Activated T-cell treated with anti-CD3 and anti-CD28 coated beads, Interleukin-2, amount 50 U/mL, for 1 hour (primary cell): Measurements from ENCODE around the gene TSPAN9.

Source experiments
- DNase-seq: peaks from one replicate; pipeline ENCODE4 v3.0.0-alpha.2; 2020

TSPAN9 gene

GRCh38 chr12:3078086-3078820, 1.1 kb downstream of the TSPAN9 start:
- DNase-seq = no peak

GRCh38 chr12:3081091-3081490, 3.9 kb downstream of the TSPAN9 start:
- DNase-seq = no peak

DNA sequence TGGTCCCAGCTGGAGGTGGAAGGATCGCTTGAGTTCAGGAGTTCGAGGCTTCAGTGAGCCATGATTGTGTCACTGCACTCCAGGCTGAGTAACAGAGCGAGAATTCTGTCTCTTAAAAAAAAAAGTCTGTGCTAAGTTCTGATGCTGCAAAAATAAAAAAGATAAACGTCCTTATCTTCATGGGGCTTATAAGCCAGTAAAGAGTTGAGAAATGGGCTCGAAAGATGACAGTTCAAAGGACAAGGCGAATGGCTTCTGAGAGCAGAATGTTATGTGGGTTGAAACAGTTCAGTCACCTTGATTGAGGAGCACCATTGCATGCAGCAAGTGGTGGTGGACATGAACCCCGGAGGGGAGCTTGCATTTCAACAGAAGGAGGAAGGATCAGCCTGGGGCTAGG, 4.7 kb downstream of the TSPAN9 start:
- no peak for DNase-seq

GRCh38 chr12:3083241-3083920, 6.2 kb downstream of the TSPAN9 start:
- DNase-seq = no peak

GRCh38 chr12:3083921-3084347, 6.8 kb downstream of the TSPAN9 start:
- DNase-seq = no peak

- no peak for DNase-seq
Measured at GRCh38 chr12:3084742-3085141, 7.6 kb downstream of the TSPAN9 start.

GRCh38 chr12:3085341-3086139, 8.4 kb downstream of the TSPAN9 start:
- DNase-seq = no peak

- DNase-seq = no peak
Measured at GRCh38 chr12:3086211-3086610, 9.0 kb downstream of the TSPAN9 start.

DNA sequence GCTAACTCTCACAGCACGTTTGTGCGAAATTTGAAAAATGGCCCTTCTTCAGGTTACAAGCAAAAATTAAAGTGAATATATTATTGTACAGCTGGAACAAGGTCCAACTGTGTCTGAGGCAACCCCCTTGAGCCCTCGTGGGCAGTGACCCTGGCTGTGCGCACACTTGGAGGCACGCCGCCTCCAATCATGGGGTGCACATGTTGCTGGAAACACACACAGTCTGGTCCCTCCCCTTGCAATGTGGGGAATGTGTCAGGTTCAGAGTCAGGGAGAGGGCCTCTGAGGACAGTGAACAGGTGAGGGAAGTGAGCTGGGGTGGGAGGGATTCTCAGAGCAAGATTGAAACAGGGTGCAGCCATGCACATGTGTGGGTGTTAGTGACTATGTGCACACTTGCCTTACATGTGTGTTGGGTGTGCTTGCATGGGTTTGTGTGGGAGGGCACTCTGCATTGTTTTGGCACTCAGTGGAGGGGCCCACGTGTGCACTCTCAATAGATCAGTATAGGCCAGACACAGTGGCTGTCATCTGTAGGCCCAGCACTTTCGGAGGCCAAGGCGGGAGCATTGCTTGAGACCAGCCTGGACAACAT, 9.6 kb downstream of the TSPAN9 start:
- no peak for DNase-seq

DNA sequence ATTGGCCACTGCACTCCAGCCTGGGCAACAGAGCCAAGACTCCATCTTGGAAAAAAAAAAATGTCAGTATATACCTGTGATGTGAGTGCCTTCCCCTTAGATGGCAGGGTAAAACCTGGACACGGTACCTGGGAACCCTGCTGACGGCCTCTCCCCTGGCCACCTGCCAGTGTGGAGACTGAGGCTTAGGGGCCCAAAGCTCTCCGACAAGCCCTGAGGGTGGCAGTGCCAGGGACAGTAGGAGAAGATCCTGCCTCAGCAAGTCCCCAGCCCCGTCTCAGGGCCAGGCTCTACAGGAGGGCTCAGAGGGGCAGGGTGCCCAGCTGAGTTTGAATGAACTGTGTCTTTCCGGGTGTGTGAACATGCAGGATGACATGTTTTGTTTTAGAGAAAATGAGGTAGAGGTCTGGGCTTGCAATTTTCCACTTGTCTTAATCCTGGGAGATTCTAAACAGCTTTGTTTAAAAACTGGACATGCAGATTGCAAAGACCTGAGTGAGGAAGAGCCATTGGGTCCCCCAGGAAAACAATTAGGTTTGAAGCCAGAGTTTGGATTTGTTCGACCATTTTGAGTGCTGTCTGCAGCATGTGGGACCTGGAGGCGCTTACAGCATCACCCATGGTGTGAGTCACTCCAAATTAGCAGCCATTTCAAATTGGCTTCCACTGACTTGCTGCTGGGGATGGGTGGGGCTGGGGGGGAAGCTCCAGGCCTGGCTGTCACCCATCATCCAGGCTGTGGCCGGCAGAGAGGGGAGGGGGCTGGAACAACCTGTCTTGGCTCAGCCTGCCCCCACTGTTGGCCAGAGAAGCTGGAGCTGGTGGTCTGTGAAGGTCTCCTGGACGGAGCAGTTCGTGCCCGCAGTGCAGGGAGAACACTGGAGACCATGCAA, 10.8 kb downstream of the TSPAN9 start:
- DNase-seq = no peak

DNA sequence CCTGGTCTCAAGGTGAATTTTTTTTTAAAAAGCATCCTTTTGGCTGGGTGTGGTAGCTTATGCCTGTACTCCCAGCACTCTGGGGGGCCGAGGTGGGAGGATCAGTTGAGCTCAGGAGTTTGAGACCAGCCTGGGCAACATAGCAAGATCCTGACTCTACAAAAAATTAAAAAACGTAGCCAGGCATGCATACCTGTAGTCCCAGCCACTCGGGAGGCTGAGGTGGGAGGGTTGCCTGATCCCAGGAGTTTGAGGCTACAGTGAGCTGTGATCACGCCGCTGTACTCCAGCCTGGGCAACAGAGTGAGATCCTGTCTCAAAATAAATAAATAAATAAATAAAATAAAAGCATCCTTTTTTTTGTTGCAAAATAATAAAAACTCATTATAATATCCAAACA, 12.4 kb downstream of the TSPAN9 start:
- DNase-seq = no peak

GRCh38 chr12:3090240-3091037, 13.3 kb downstream of the TSPAN9 start:
- DNase-seq = no peak

DNA sequence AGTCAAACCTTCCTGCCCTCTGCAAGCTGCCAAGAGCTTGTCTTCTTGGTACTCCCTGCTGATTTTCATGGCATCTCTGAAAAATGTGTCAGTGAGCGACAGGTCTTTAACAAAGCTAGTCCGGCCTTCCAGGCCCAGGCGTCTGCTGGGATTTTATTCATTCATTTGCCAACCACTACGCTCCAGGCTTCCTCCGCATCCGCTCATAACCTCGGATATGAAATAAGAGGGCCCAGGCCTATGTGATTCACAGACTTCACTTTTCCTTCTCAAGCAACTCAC, 13.8 kb downstream of the TSPAN9 start:
- no peak for DNase-seq

GRCh38 chr12:3091382-3092241, 14.4 kb downstream of the TSPAN9 start:
- DNase-seq = no peak

GRCh38 chr12:3092764-3093163, 15.6 kb downstream of the TSPAN9 start:
- DNase-seq = no peak

GRCh38 chr12:3097186-3097804, 20.1 kb downstream of the TSPAN9 start:
- no peak for DNase-seq

DNA sequence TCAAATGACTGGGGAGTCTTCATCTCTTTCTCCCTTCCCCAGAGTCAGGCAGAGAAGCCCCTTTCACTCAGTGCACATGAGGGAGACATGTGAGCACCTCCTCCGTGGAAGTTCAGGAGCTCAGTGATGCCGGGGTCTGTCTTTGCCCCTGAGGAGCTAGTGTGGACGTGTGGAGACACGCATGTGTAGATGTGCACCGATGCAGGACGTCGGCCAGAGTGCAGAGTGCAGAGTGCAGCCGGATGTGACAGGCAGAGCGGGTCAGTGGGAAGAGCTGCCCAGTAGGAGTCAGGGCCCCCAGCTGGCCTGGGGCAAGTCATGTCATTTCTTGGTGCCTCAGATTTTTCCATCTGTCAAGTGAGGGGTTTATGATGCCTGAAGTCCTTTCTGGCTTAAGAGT, 20.7 kb downstream of the TSPAN9 start:
- no peak for DNase-seq

DNA sequence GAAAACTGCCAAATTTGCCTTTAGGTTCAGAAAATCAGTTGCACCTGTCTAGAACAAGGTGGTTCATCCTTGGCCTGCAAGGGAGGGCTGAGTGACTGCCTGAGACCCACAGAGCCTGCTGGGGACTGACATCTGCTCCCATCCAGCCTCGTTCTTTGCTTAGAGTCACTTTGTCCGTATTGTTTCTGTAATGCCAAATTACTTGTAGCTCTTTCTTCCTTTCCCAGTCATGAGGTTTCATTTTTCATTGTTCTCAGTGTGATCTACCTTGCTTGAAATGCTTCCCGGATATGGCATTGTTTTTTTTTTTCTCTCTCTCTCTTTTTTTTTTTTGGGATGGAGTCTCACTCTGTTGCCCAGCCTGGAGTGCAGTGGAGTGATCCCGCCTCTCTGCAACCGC, 21.3 kb downstream of the TSPAN9 start:
- DNase-seq = no peak

- no peak for DNase-seq
Measured at GRCh38 chr12:3099146-3099545, 22.0 kb downstream of the TSPAN9 start.

DNA sequence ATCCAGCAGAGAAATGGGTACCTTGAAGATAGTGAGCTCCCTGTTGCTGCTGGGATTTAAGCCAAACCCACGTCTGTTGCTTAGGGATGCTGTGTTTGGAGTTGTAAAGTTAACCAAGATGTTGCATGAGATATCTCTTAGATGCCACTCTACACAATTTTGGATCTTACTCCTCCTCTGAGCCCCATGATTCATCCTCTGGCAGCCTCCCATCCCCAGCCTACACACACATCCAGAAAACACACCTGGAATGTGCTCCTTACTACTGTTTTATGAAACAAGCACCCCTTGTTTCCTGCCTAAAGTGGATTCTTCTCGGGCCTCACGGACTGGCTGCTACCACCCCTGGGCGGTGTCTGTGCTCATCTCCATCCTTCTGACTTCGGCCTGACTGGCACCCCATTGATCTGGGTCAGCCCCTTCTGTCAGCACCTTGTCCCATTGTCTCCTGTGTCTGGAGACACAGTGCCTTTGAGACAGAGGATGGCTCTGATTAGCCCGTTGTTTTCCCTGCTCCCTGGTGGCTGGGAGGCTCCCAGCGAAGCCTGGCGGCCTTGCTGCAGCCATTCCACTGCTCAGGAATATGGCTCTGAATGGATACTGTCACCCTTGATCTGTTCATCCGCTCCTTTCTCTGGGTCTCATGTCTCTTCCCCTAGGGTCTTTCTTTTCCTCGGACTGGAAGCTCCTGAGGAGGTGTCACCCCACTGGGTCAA, 24.3 kb downstream of the TSPAN9 start:
- no peak for DNase-seq
